HL-60 (cell line): ENCODE measurements around the gene APLP2.

ENCODE experiments used
- DNase-seq, 2 experiments: peaks; one replicate each; pipeline ENCODE4 v3.0.0-alpha.2; 2010 to 2020; ENCODE audit warnings: low read depth in 1 of 2, low spot score in 1 of 2
- H3K27ac ChIP-seq: fragments of 250-450 bp; sonication (Bioruptor Pico); replicated peaks from 2 replicates; pipeline ENCODE4 v1.5.1; 2020; ENCODE audit warnings: mild to moderate bottlenecking, moderate library complexity
- H3K27me3 ChIP-seq: fragments of 250-450 bp; sonication (Bioruptor Pico); 2 replicates; pipeline ENCODE4 v1.5.1; 2021; ENCODE audit warnings: mild to moderate bottlenecking, moderate library complexity; ENCODE audit not compliant: insufficient read depth, poor library complexity, severe bottlenecking
- H3K4me3 ChIP-seq: replicated peaks from 2 replicates; pipeline ENCODE4 v1.5.1; 2011; ENCODE audit warnings: mild to moderate bottlenecking, control low read depth, low read length; ENCODE audit not compliant: insufficient read depth
- GABPA ChIP-seq: IDR thresholded peaks from 2 replicates; pipeline ENCODE4 v1.6.1; 2012; ENCODE audit warnings: low read depth
- POLR2AphosphoS5 ChIP-seq: IDR thresholded peaks from 2 replicates; pipeline ENCODE4 v1.6.1; 2012; ENCODE audit warnings: low read depth
- SPI1 ChIP-seq: IDR thresholded peaks from 2 replicates; pipeline ENCODE4 v1.6.1; 2012; ENCODE audit warnings: low read depth, mild to moderate bottlenecking, borderline replicate concordance
- TF ChIP-seq, protein P1 (sequence below): IDR thresholded peaks from one replicate; pipeline ENCODE4 v1.5.1; 2011; ENCODE audit warnings: low read length, control low read depth, inconsistent platforms; ENCODE audit not compliant: insufficient read depth
- TF ChIP-seq, protein P2 (sequence below): IDR thresholded peaks from 2 replicates; pipeline ENCODE4 v1.6.1; 2012; ENCODE audit warnings: low read depth; ENCODE audit not compliant: insufficient replicate concordance

The APLP2 gene

DNA sequence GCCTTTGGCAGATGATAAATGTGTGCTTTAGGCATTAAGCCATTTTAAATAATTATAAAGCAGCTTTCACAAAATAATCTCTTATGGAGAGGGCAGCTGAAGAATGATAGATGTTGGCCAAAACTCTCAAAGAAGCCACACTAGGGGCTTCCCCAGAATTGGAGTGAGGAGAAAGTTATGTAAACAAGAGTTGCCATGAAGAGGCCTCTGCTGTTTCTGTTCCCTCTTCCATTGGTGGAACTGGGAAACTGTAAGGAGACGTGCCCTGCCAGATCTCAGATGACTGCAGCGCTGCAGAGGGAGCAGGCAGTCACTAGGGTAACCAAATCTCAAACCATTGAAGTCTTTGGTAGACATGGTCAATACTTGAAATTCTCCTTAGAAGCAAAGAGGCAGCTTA, 19.4 kb upstream of the APLP2 start:
- no peak for DNase-seq
- H3K27ac ChIP-seq: peak overlapping the region; percentile 65
- no peaks in the 10 kb centered on the region for H3K27me3 ChIP-seq
- TF ChIP-seq, protein P1, sequence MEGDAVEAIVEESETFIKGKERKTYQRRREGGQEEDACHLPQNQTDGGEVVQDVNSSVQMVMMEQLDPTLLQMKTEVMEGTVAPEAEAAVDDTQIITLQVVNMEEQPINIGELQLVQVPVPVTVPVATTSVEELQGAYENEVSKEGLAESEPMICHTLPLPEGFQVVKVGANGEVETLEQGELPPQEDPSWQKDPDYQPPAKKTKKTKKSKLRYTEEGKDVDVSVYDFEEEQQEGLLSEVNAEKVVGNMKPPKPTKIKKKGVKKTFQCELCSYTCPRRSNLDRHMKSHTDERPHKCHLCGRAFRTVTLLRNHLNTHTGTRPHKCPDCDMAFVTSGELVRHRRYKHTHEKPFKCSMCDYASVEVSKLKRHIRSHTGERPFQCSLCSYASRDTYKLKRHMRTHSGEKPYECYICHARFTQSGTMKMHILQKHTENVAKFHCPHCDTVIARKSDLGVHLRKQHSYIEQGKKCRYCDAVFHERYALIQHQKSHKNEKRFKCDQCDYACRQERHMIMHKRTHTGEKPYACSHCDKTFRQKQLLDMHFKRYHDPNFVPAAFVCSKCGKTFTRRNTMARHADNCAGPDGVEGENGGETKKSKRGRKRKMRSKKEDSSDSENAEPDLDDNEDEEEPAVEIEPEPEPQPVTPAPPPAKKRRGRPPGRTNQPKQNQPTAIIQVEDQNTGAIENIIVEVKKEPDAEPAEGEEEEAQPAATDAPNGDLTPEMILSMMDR: no peak
- no peak for TF ChIP-seq SPI1
- no peak for TF ChIP-seq POLR2AphosphoS5
- no peak for TF ChIP-seq GABPA
- TF ChIP-seq, protein P2, sequence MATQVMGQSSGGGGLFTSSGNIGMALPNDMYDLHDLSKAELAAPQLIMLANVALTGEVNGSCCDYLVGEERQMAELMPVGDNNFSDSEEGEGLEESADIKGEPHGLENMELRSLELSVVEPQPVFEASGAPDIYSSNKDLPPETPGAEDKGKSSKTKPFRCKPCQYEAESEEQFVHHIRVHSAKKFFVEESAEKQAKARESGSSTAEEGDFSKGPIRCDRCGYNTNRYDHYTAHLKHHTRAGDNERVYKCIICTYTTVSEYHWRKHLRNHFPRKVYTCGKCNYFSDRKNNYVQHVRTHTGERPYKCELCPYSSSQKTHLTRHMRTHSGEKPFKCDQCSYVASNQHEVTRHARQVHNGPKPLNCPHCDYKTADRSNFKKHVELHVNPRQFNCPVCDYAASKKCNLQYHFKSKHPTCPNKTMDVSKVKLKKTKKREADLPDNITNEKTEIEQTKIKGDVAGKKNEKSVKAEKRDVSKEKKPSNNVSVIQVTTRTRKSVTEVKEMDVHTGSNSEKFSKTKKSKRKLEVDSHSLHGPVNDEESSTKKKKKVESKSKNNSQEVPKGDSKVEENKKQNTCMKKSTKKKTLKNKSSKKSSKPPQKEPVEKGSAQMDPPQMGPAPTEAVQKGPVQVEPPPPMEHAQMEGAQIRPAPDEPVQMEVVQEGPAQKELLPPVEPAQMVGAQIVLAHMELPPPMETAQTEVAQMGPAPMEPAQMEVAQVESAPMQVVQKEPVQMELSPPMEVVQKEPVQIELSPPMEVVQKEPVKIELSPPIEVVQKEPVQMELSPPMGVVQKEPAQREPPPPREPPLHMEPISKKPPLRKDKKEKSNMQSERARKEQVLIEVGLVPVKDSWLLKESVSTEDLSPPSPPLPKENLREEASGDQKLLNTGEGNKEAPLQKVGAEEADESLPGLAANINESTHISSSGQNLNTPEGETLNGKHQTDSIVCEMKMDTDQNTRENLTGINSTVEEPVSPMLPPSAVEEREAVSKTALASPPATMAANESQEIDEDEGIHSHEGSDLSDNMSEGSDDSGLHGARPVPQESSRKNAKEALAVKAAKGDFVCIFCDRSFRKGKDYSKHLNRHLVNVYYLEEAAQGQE: no peak
- no peak overlapping the region for H3K4me3 ChIP-seq

DNA sequence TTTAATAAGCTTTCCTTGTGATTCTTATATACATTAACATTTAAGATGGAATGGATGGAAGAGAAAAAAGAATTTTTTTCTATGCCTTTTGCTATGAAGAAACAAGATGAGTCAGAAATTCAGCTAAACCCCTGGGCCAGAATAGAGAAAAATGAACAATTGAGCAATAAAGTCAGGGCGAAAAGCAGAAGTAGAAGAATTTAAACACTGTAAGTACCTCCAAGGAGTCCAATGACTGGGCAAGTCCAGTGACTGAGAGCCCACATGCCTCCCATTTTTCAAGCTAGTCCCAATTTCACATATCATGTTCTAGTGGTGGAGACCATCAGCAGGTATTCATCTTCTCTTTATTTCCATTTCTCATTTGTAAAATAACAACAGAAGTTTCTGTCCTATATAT, 18.6 kb upstream of the APLP2 start:
- TF ChIP-seq SPI1 (peak; percentile 65; the same call in 1 of the 2 replicates), GABPA (no peak)
- Histone ChIP-seq H3K27me3 (no peaks in the 10 kb centered on the region), H3K4me3 (no peak overlapping the region), H3K27ac (peak overlapping the region; percentile 65)
- peak; percentile 75 to 81 for DNase-seq

DNA sequence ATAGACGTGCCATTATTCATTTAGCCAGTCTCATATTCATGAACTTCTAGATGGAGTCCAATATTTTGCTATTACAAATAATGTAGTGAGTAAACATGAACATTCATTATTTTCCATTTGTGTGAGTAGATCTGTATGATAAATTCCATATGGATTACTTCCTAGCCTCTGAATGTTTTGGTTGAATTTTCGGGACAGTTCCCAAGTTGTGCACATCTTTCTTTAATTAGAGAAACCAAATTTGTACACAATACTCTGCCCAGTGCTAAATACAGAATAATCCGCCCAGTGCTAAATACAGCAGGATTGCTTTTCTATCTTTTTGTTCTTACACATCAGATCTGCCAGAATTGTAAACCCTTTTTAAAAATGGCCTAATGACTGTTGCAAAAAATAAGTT, 17.1 kb upstream of the APLP2 start:
- no peak overlapping the region for H3K27ac ChIP-seq
- no peak for DNase-seq
- no peak overlapping the region for H3K4me3 ChIP-seq
- H3K27me3 ChIP-seq: no peaks in the 10 kb centered on the region
- TF ChIP-seq, protein P2: no peak
- TF ChIP-seq POLR2AphosphoS5 (no peak), SPI1 (no peak)
- TF ChIP-seq, protein P1: no peak

DNA sequence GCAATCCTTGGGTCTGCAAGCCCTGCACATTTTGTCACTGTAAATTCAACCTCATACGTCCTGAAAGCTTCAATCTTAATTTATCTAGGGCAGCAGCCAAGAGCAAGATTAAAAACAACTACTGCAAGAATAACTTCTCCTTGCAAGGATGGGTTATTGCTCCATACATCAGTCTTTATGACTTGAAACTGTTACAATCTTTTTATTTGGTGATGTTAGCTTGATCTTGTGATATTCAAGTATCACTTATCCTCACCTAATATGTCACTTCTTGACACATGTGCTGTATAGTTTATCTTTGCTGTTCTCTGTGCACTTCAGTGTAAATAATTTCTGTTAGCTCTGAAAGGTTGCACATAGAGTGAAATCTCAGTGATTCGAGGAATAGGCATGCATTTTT, 14.7 kb upstream of the APLP2 start:
- DNase-seq: no peak
- TF ChIP-seq SPI1: no peak
- no peak overlapping the region for H3K27ac ChIP-seq
- H3K4me3 ChIP-seq: no peak overlapping the region
- H3K27me3 ChIP-seq: no peaks in the 10 kb centered on the region

DNA sequence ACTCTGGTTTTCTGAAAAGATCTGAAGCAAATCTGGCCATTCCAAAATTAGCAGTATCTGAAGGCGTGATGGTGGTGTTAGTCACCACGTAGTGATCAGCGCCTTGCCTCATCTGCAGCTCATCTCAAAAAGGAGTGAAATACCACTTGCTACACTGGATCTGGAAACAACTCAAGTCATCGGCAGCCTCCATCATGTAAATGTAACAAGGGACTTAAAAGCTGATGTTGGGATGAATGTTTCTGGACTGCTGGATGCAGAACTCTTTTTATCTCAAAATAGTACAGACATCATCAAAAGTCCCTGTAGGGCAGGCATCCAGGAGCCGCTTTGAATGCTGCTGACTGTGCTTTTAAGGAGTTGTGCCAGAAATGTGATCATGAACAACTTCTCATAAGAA, 14.1 kb upstream of the APLP2 start:
- Histone ChIP-seq H3K4me3 (no peak overlapping the region), H3K27me3 (no peaks in the 10 kb centered on the region), H3K27ac (no peak overlapping the region)
- TF ChIP-seq, protein P1: no peak
- TF ChIP-seq SPI1: no peak
- TF ChIP-seq POLR2AphosphoS5: no peak
- TF ChIP-seq GABPA: no peak
- TF ChIP-seq, protein P2: no peak
- no peak for DNase-seq
